ENCODE data around the gene AFG3L2.

DNA sequence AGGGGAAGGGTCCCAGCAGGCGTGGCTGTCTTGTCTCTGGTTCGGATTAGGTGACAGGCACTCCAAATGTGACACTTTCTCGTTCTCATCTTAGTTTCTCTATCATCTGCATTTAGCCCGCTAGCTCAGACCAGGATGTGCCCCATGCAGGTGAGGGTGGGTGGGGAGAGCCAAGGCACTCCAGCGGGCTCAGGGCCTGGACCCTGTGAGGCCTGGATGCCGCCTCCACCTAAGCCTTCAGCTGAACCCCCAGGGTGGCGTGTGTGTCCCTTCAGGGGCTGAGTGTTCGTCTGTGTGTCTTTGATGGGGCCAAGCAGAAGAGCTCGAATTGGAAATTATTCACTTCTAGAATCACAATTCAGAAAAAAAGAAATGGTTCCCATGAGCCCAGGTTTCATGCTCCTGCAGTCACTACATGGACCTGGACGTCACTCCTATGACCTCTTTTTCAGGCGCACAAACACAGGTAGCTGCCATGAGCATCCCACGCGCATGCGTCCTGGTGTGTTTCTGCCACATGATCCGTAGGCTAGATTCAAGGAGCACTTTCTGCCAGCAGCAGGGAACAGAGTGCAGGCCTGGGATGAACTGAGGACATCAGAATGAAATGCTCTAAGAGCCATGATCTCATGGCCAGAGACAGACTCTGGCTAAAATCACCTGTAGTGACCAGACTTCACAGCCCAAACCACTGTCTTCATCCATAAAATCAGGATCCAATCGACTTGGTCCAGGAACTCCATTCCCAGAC is 97.1 kb downstream of the AFG3L2 start:
- TF ChIP-seq, protein P1, sequence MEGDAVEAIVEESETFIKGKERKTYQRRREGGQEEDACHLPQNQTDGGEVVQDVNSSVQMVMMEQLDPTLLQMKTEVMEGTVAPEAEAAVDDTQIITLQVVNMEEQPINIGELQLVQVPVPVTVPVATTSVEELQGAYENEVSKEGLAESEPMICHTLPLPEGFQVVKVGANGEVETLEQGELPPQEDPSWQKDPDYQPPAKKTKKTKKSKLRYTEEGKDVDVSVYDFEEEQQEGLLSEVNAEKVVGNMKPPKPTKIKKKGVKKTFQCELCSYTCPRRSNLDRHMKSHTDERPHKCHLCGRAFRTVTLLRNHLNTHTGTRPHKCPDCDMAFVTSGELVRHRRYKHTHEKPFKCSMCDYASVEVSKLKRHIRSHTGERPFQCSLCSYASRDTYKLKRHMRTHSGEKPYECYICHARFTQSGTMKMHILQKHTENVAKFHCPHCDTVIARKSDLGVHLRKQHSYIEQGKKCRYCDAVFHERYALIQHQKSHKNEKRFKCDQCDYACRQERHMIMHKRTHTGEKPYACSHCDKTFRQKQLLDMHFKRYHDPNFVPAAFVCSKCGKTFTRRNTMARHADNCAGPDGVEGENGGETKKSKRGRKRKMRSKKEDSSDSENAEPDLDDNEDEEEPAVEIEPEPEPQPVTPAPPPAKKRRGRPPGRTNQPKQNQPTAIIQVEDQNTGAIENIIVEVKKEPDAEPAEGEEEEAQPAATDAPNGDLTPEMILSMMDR (IDR thresholded peaks at IDR 0.05; ENCODE audit: low read length): no peak
- TF ChIP-seq EZH2 (IDR thresholded peaks at IDR 0.05; ENCODE audit: borderline replicate concordance, low read length): no peak

Measured in OCI-LY1 (cell line).